ENCODE data around the gene COL16A1.
"Not testable (repeated sequence)": the region's sequence is repeated elsewhere in the genome, so short reads cannot be mapped to it uniquely, and the experiment has no call there.

The COL16A1 gene

DNA sequence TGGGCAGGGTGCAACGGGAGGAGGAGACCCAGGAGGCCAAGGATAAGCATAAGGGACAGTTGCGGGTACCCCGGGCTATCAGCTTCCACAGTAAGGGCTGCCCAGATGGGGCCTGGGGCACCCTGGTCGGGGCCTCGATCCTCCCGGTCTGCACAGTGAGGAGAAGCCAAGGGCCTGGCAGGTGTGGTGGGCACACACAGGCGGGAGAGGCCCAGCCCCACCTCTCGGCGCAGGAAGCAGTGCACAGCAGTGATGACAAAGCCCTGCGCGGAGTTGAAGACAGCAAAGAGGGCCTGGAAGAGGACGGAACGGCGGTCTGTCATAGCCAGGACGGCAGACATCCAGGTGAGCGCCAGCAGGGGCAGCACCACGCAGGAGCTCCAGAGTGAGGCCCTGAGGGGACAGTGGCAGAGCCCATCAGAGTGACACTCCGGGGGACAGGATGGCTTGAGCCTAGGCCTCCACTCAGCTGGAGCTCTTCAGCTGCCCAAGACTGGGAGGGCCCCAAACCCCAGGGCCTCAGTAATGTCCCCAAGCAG is 29.0 kb upstream of the COL16A1 start:
- no peak for DNase-seq (ENCODE audit: low spot score)

- no peak for DNase-seq (ENCODE audit: low spot score)
Observed at GRCh38 chr1:31732343-31732742, 28.5 kb upstream of the COL16A1 start.

DNA sequence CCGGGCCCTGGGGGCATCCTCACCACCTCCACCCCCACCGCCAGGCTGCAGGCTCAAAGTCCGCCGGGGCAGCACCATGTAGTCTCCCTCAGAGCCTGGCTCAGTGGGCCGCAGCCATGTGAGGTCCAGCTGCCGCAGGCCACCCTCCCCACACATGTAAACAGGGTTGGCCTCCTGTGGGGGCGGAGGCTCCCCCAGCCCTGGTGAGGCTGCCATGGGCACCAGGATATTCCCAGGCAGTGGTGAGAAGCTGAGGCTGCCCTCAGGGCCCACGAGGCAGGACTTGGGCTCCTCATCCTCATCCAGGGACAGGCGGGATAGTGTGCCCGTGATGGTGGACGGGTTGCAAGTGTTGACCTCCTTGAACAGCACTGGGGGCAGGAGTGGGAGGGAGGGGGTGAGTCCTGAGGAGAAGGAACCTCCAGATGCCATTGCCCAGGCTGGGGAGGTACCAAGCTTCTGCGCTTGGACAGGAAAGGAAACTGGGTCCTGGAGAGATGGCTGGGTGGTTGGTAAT is 27.3 kb upstream of the COL16A1 start:
- no peak for DNase-seq (ENCODE audit: low spot score)

DNA sequence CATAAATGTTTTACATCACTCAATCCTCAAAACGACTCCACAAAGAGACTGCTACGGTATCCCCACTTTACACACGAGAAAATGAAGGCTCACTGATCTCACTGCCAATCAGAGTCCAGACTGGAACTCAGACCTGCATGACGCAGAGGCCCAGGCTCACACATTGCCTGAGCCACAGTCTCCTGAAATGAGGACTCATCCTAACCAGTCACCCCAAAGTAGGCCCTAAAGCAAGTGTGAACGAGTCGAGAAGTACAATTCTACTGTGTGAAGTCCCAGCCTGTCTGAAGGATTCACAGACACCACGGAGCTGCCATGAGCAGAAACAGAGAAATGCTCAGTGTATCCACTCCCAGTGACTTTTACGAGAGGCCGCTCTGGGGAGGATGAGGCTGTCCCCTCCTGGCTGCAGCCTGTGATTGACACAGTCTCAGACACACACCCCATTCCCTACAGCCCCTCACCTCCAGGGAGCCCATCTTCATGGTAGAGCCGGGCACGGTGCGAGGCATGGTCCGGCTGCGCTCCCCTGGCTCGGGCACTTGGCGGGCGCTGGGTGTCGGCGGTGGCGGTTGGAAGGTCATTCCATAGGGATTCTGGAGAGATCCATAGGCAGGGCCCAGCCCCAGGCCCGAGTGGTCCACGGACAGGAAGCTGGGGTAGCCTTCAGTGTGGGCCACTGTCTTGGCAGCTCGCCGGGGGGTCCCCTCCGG is 26.7 kb upstream of the COL16A1 start:
- DNase-seq (ENCODE audit: low spot score) = no peak

DNA sequence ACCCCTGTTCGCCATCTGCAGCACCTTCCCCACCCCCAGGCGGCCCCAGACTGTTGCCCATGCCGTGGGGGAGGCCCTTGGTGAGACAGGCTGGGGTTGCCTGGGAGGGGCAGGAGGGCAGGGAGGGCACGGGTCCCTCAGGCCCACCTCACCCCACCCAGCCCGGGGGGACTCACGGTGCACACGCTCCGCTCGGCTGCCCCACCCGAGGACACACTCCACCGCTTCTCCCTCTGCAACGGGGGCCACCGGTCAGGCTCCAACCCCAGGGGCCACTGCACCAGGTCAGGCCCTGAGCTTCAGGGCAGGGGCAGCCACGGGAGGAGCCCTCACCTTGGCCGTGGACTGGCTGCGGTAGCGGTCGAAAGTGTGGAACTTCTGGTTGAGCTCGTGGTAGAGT is 24.0 kb upstream of the COL16A1 start:
- DNase-seq (ENCODE audit: low spot score) = no peak

DNA sequence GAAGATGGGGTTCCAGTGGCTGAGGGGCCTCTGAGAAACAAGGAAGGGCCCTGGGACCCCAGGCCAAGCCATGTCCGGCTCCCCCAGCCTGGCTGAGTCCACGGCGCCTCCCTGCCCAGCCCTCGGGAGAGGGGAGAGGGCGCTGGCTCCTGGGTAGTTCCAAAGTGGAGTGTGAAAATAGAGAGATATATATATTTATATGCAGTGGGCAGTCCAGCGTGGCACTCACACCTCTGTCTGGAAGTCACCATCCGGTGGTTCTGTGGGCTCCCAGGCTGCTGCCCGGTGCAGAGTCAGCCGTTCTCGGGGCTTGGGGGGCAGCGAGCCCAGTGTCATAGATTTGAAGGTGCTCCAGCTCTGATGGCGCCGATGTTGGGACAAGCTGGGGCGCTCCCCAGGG is 23.4 kb upstream of the COL16A1 start:
- no peak for DNase-seq (ENCODE audit: low spot score)

DNA sequence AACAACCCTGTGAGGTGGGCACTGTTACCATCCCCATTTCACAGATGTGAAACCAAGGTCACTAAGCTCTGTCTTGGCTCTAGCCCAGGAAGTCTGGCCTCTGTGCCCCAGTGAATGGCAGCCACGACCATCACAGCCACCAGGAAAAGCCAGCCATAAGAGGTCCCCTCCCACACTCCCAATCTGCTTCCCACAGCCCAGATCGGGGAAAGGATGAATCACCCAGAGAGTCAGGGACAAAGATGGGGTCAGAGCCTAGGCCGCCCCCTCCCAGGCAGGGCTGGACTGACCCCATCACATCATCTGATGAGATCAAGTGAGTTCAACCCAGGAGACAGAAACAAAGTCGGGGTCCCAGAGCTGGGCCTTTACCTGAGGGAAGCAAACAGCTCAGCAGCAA is 22.9 kb upstream of the COL16A1 start:
- DNase-seq (ENCODE audit: low spot score) = no peak

- no peak for DNase-seq (ENCODE audit: low spot score)
Observed at GRCh38 chr1:31725777-31726535, 22.1 kb upstream of the COL16A1 start.

GRCh38 chr1:31725134-31725533 is 21.3 kb upstream of the COL16A1 start:
- no peak for DNase-seq (ENCODE audit: low spot score)

- DNase-seq (ENCODE audit: low spot score) = peak; percentile 77
Observed at GRCh38 chr1:31723828-31724359, 20.1 kb upstream of the COL16A1 start.

DNA sequence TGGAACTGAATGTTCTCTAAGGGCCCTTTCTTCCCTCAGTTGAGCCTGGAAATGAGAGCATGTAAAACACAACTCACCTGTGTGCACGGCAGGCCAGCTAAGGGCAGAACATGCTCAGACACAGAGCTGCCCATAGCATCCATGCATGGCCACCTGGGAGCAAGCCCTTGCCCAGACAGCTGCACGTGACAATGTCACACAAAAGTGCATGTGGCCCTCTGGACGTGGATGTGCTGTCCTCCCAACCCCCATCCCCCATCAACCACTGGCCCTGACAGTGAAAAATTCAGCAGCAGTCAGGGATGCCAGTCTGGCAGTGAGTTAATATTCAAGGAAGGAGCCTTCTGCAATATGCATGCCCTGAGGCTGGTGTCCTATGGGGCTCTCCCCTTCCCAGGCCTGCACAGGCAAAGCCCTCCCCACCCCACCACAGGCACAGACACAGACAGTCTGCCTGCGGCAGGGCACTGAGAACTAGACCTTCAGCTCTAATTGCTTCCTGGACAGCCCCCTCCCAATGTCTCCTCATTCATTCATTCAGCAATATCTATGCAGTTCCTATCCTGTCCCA is 14.6 kb upstream of the COL16A1 start:
- DNase-seq (ENCODE audit: low spot score) = no peak

GRCh38 chr1:31717341-31717740 is 13.5 kb upstream of the COL16A1 start:
- DNase-seq (ENCODE audit: low spot score) = no peak

DNA sequence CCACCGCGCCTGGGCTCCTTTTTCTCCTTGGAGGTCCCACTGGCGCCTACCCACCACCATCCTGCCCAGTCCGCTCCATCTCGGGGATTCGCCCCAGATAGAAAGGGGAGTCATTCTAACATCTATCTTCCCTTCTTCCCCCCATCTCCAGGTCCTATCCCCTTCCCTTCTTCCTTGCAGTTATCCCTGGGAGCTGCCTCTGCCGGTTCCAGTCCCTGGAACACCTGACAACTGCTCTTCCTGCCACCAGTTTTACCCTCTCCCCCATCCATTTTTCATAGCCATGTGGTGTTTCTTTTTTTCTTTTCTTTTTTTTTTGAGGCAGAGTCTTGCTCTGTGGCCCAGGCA is 12.0 kb upstream of the COL16A1 start:
- peak; percentile 39 for DNase-seq (ENCODE audit: low spot score)

DNA sequence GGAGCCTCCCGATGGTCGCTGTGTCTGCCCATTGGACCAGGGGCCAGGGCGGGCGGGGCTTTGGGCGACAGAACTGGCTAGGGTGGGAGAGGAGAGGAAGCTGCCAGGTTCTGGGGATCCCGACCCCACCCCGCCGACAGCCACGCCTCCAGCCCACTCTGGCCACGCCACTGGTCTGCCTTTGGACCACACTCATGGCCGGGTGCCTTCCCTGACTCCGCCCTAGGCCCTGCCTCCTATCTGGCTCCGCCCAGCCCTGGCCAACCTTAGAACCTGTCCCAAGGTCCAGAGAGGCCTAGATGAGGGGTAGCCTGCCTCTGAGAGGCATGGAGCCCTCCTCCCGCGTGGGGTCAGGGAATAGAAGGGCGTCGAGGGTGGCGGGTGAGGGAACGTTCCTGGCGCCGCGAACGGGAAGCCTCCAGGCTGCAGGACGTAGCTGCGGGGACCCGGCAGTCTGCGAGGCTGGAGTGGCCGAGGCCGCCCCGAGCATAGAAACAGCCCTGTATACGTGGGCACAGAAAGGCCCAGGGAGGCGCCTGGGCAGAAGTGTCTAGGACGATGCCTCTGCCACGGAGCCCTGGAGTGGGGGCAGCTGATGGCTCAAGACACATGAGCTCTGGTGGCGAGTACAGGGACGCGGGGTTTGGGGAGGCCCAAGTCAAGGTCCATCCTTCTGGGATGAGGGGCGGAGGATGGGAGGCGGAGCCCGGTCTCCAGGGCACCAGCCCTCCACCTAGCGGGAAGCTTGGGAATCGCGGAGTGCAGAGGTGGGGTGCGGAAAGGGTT is 11.5 kb upstream of the COL16A1 start:
- peak; percentile 95 for DNase-seq (ENCODE audit: low spot score)

- DNase-seq (ENCODE audit: low spot score) = peak; percentile 78
Observed at GRCh38 chr1:31714442-31715086, 10.7 kb upstream of the COL16A1 start.

DNA sequence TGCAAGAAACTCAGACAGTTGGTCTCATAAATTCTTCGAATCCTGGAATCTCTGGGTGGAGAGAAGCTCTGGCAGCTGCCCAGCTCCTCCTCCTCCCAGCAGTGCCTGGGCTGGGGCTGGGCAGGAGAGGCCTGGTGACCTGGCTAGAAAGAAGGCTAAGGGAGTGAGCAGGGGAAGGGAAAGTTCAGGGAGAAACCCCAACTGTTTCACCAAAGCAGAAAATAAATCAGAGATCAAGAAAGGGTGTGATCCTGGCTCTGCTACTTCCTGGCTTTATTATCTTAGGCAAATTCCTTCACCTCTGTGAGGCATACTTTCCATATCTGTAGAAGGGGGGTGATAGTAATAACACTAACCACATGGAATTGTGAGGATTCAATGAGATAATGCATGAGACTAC is 8.8 kb upstream of the COL16A1 start:
- DNase-seq (ENCODE audit: low spot score) = no peak

DNA sequence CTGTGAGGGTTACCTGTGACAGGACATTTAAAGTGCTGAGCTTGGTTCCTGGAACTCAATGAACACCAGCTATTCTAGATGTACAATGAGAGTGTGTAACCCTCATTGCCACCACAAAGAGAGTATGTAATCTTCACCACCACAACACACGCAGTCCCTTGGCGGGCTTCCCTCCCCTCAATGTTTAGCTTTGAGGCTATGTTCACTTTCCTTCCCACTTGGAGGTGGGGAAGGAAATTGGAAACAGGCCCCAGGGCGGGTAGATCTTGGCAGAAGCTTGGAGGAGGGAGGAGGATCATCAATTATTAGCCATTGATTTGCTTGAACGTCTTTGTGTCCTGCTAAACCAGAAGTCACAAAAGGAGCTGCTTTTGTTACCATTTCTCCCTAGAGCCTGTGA is 8.3 kb upstream of the COL16A1 start:
- no peak for DNase-seq (ENCODE audit: low spot score)

GRCh38 chr1:31708324-31708723 is 4.5 kb upstream of the COL16A1 start:
- no peak for DNase-seq (ENCODE audit: low spot score)

GRCh38 chr1:31707711-31708110 is 3.9 kb upstream of the COL16A1 start:
- no peak for DNase-seq (ENCODE audit: low spot score)

DNA sequence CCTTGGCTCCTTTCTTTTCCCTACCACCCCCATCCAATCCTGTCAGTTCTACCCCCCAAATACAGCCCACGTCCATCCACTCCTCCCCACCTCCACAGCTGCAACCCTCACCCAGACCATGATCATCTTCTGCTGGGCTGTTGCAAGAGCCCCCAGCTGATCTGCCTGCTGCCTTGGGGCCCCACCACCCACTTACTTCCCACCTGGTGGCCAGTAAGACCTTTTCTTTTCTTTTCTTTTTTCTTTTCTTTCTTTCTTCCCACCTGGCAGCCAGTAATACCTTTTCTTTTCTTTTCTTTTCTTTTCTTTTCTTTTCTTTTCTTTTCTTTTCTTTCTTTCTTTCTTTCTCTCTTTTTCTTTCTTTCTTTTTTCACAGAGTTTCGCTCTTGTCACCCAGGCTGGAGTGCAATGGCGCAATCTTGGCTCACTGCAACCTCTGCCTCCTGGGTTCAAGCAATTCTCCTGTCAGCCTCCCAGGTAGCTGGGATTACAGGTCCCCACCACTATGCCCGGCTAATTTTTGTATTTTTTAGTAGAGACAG is 3.3 kb upstream of the COL16A1 start:
- not testable (repeated sequence) for DNase-seq (ENCODE audit: low spot score)
